ENCODE results near the gene MYH9. TPM values are rescaled to one million over a fixed set of nuclear protein-coding genes. Genes with fewer than 3 reads are reported as not detected.

Gene MYH9
- total RNA-seq, 2 experiments from 2014 or later: 112 to 223 TPM

- CTCF ChIA-PET (ENCODE audit: unreplicated experiment): no interaction called here
- Histone ChIP-seq H4K20me1 (ENCODE audit: insufficient read depth, low read length) (no peaks in the 10 kb centered on the region), H2AFZ (ENCODE audit: low read length) (no peak overlapping the region), H3K79me2 (ENCODE audit: insufficient read depth, low read depth, low read length) (no peaks in the 10 kb centered on the region), H3K4me2 (ENCODE audit: low read length) (no peak overlapping the region), H3K27ac (ENCODE audit: low read depth, low read length, poor library complexity, severe bottlenecking) (no peak overlapping the region), H3K9me2 (ENCODE audit: insufficient read depth, low read length) (no peaks in the 10 kb centered on the region), H3K4me1 (ENCODE audit: insufficient read depth, low read length, poor library complexity, severe bottlenecking) (peaks cover 7% of the 10 kb centered on the region), H3K36me3 (ENCODE audit: insufficient read depth, low read length) (no peaks in the 10 kb centered on the region), H3K9me3 (ENCODE audit: low read length) (no peaks in the 10 kb centered on the region), H3K4me3 (ENCODE audit: low read depth, low read length, poor library complexity, severe bottlenecking) (no peak overlapping the region)
- no peak for DNase-seq (ENCODE audit: low spot score)
- intact Hi-C loops (cut with micrococcal nuclease; ENCODE audit: unreplicated experiment): no loop called here
- no peak for TF ChIP-seq CTCF (conservative IDR thresholded peaks at IDR 0.05; ENCODE audit: low read length)
- TF ChIP-seq EZH2phosphoT487 (IDR thresholded peaks at IDR 0.05; ENCODE audit: borderline replicate concordance, low read depth, low read length): no peak
- POLR2A ChIA-PET: interaction anchor here (0.7 kb wide), 1 partner anchor 848 kb away, joined by 3 read pairs; no protein-coding TSS in a partner anchor
- BruUV-seq (replicated peaks): no TSS peak
Measured at GRCh38 chr22:36433318-36434231, 45.8 kb upstream of the MYH9 start.

- DNase-seq (ENCODE audit: low spot score): no peak
- TF ChIP-seq EZH2phosphoT487 (IDR thresholded peaks at IDR 0.05; ENCODE audit: borderline replicate concordance, low read depth, low read length): no peak
- no peaks in the 10 kb centered on the region for H3K36me3 ChIP-seq (ENCODE audit: insufficient read depth, low read length)
- BruUV-seq (replicated peaks): no TSS peak
- no peaks in the 10 kb centered on the region for H3K79me2 ChIP-seq (ENCODE audit: insufficient read depth, low read depth, low read length)
- no peak overlapping the region for H3K27ac ChIP-seq (ENCODE audit: low read depth, low read length, poor library complexity, severe bottlenecking)
- ChIA-PET POLR2A (interaction anchor here (0.7 kb wide), 1 partner anchor 849 kb away, joined by 3 read pairs; no protein-coding TSS in a partner anchor), CTCF (ENCODE audit: unreplicated experiment) (no interaction called here)
- no peak overlapping the region for H3K4me3 ChIP-seq (ENCODE audit: low read depth, low read length, poor library complexity, severe bottlenecking)
- H4K20me1 ChIP-seq (ENCODE audit: insufficient read depth, low read length): no peaks in the 10 kb centered on the region
- H3K4me1 ChIP-seq (ENCODE audit: insufficient read depth, low read length, poor library complexity, severe bottlenecking): peaks cover 7% of the 10 kb centered on the region
- intact Hi-C loops (cut with micrococcal nuclease; ENCODE audit: unreplicated experiment): no loop called here
- no peaks in the 10 kb centered on the region for H3K9me2 ChIP-seq (ENCODE audit: insufficient read depth, low read length)
- no peaks in the 10 kb centered on the region for H3K9me3 ChIP-seq (ENCODE audit: low read length)
- no peak overlapping the region for H3K4me2 ChIP-seq (ENCODE audit: low read length)
- no peak overlapping the region for H2AFZ ChIP-seq (ENCODE audit: low read length)
Measured at GRCh38 chr22:36432592-36433317, 45.0 kb upstream of the MYH9 start.

- Histone ChIP-seq H3K9me3 (ENCODE audit: low read length) (no peaks in the 10 kb centered on the region), H3K79me2 (ENCODE audit: insufficient read depth, low read depth, low read length) (no peaks in the 10 kb centered on the region), H3K36me3 (ENCODE audit: insufficient read depth, low read length) (no peaks in the 10 kb centered on the region), H3K9me2 (ENCODE audit: insufficient read depth, low read length) (no peaks in the 10 kb centered on the region), H3K4me2 (ENCODE audit: low read length) (no peak overlapping the region), H3K27ac (ENCODE audit: low read depth, low read length, poor library complexity, severe bottlenecking) (no peak overlapping the region), H3K4me3 (ENCODE audit: low read depth, low read length, poor library complexity, severe bottlenecking) (no peak overlapping the region), H3K4me1 (ENCODE audit: insufficient read depth, low read length, poor library complexity, severe bottlenecking) (peaks cover 7% of the 10 kb centered on the region), H4K20me1 (ENCODE audit: insufficient read depth, low read length) (no peaks in the 10 kb centered on the region), H2AFZ (ENCODE audit: low read length) (no peak overlapping the region)
- DNase-seq (ENCODE audit: low spot score): no peak
- intact Hi-C loops (cut with micrococcal nuclease; ENCODE audit: unreplicated experiment): no loop called here
- ChIA-PET CTCF (ENCODE audit: unreplicated experiment) (no interaction called here), POLR2A (no interaction called here)
- TF ChIP-seq EZH2phosphoT487 (IDR thresholded peaks at IDR 0.05; ENCODE audit: borderline replicate concordance, low read depth, low read length) (no peak), CTCF (conservative IDR thresholded peaks at IDR 0.05; ENCODE audit: low read length) (no peak)
- BruUV-seq (replicated peaks): no TSS peak
Measured at GRCh38 chr22:36431977-36432376, 44.2 kb upstream of the MYH9 start.
